Kidney glomerular epithelial cell (primary cell): ENCODE results near the gene DENND6B.

Source experiments
- DNase-seq: peaks from one replicate; lab custom pipeline; 2025; lab: John Stamatoyannopoulos, UW

Gene DENND6B

GRCh38 chr22:50315289-50316113 is 11.3 kb downstream of the DENND6B start:
- no peak for DNase-seq

DNA sequence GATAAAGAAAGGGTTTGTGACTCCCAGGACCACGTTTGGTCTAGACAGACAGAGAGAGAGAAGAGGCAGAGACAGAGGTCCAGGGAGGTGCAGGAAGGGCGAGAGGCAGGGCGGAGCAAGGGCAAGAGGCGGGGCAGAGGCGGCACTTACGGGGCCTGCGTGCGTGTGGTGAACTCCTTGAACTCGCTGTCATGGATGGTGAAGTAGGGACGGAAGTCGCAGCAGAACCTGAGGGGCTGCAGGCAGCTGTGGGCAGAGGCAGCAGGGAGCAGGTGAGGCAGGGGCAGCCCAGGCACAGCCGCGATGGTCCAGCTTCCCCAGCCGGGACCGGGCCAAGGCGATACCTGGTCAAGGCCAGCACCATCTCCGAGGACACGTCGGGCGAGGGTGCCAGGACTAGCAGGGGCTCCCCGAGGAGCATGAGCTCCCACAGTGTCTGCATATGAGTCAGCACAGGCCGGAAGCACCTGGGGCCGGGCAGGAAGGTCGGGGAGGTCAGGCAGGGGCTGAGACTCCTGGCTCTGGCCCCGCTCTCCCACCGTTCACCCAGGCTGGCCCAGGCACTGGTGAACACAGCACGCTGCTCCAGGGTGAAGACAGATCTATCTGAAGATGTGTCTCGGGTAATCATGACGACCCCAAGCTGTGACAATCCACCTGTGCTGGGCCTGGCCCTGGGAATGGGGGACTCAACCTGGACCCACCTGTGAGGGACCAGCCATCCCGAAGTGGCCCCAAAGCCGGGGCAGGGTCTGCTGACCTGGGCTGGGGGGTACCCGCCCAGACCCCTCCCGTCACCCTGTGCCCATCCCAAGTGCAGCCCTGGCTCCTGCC is 12.1 kb downstream of the DENND6B start:
- DNase-seq: no peak

- no peak for DNase-seq
Measured at GRCh38 chr22:50314081-50314454, 12.7 kb downstream of the DENND6B start.

DNA sequence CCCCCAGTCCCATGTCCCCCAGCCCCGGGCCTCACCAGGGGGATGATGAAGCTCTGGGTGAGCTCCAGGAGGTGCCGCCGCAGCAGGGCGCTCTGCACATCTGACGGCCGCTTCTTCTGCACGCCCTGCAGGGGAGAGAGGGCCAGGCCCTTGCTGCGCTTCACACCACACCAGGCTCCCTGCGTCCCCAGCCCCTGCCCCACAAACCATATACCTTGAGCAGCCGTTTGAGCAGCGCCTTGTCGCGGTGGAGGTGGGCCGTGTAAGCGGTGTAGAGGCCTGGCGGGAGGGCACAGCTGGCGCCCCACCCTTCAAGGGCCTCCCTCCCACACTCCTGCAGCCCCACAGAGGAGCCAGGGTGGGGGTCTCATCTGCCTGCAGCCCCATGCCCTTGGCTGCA is 13.2 kb downstream of the DENND6B start:
- no peak for DNase-seq

DNA sequence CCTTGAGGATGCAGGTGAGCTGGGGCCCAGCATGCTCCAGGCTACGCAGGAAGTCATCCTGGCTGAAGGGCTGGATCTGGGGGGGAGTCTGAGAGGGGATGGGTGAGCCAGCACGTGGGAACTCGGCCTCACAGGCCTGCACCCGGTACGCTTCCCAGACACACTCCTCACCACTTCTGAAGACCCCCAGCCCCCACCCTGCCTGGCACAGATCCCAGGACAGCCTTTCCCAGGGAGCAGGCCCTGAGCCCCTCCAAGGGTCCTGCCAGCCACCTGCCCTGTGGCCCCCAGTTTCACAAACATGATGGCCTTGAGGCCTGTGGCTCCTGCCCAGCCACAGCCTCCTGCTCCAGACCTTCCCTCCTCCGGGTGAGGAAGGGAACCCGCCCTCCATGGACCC is 13.8 kb downstream of the DENND6B start:
- DNase-seq: no peak

GRCh38 chr22:50312371-50312770 is 14.4 kb downstream of the DENND6B start:
- no peak for DNase-seq

GRCh38 chr22:50311606-50312351 is 15.0 kb downstream of the DENND6B start:
- DNase-seq: no peak

- DNase-seq: no peak
Measured at GRCh38 chr22:50310949-50311444, 15.8 kb downstream of the DENND6B start.

GRCh38 chr22:50310031-50310722 is 16.6 kb downstream of the DENND6B start:
- no peak for DNase-seq

DNA sequence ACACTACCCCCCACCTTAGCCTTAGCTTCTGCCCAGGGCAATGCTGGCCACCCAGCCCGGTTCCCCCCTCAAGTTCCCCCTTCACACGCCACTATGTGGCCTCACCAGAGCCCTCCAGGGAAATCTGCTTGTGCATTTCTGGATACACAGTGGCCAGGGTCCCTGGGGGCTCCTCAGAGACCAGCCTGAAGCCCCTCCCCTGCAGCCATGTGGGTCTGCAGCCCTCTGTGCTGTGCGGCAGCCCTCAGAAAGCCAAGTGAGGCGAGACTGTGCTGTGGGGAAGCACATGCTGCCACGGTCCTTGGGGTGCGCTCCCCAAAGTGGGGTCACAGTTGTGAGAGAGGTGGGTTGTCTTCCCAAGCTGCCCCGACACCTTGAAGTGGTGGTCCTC is 17.2 kb downstream of the DENND6B start:
- no peak for DNase-seq

- no peak for DNase-seq
Measured at GRCh38 chr22:50308986-50309600, 17.7 kb downstream of the DENND6B start.

- peak; percentile 26 for DNase-seq
Measured at GRCh38 chr22:50308597-50308935, 18.2 kb downstream of the DENND6B start.

- no peak for DNase-seq
Measured at GRCh38 chr22:50307890-50308596, 18.8 kb downstream of the DENND6B start.

GRCh38 chr22:50306753-50307749 is 19.8 kb downstream of the DENND6B start, which contains the start of gene PLXNB2:
Gene PLXNB2, minus strand, starts transcription at chr22:50307646. Its CDS starts 17,062 bp downstream, at chr22:50290584.
- DNase-seq: no peak

DNA sequence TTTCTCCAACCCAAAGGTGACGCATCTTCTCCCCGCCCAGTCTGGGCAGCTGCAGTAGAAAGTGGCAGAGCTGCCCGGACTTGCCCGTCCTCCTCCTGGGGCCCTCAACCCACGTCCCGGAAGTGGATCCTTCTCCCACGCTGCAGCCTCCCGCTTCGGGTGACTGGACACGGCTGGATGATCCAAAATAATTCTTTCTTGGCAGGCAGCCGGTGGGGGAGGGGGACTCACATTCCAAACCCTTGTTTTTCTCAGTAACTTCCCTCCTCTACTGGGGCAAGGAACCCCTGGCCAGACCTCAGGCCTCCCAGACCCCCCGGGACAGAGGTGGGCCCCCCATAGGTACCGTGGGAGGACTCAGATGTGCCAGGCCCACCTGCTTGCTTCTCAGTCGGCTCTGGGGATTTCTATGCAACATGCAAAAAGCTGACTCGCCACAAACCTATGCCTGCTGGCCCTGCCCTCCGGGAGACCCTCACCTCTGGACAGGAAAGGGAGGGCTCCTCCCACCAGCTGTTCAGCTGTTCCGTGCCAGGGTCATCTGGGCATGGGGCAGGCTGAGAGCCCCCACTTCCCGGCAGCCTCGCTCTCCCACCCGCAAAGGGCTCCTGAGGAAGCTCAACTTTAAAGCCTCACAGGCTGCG is 20.8 kb downstream of the DENND6B start:
- DNase-seq: peak; percentile 97

DNA sequence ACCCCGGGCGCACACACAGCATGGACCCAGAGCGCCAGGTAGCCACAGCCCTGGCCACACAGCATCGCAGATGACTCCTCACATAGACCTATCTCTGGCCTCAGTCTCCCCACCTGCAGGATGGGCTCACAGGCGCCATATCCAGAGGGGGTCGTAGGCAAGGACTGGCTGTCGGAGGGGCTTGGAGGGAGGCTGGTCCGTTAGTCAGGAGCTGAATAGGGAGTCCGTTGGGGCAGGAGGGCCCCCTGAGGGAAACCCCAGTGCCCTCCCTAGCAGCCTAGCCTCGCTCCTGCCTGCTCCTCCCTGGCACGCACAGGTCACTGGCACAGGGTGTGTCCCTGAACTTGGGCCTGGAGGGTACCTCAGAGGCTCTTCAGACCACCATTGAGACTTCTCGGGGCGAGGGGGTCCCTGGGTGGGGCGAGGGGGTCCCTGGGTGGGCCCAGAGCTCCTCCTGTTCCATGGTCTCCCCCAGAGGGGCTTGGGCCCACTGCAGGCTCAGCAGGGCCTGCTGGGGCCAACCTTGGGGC is 21.4 kb downstream of the DENND6B start:
- DNase-seq: no peak

GRCh38 chr22:50304528-50305392 is 22.1 kb downstream of the DENND6B start:
- DNase-seq: no peak
